Measurements from ENCODE around the gene CEP192.

- no peak for TF ChIP-seq CTCF (IDR thresholded peaks at IDR 0.05)
- no peak for TF ChIP-seq POLR2A (IDR thresholded peaks at IDR 0.05)
These were observed 150.0 kb downstream of the CEP192 start for GRCh38 chr18:13141209-13141608.

Data from sigmoid colon (tissue), 3 donors.